GM23338 (cell line): ENCODE results near the gene VPS41.

Experiments used
- CREB1 ChIP-seq: fragments of 250-450 bp; sonication (Bioruptor Pico); IDR thresholded peaks from 2 replicates; pipeline ENCODE4 v1.5.0; 2020; ENCODE audit warnings: low read depth, mild to moderate bottlenecking, moderate library complexity
- EZH2 ChIP-seq: fragments of 200-600 bp; sonication (generic); IDR thresholded peaks from one replicate; pipeline ENCODE4 v1.8.0; 2017; ENCODE audit warnings: antibody characterized with exemption, mild to moderate bottlenecking, low read depth; ENCODE audit not compliant: unreplicated experiment
- EZH2phosphoT487 ChIP-seq: fragments of 200-600 bp; sonication (generic); IDR thresholded peaks from one replicate; pipeline ENCODE4 v1.8.1; 2018; ENCODE audit warnings: antibody characterized with exemption; ENCODE audit not compliant: unreplicated experiment
- JUNB ChIP-seq: IDR thresholded peaks from one replicate; pipeline ENCODE4 v1.6.1; 2016; ENCODE audit warnings: antibody characterized with exemption; ENCODE audit not compliant: unreplicated experiment
- POLR2AphosphoS5 ChIP-seq: IDR thresholded peaks from 2 replicates; pipeline ENCODE4 v1.6.1; 2016; ENCODE audit warnings: antibody characterized with exemption, low read depth
- TF ChIP-seq, protein P1 (sequence below), 2 experiments: fragments of 200-600 bp in 1 of 2; sonication (generic) in 1 of 2; conservative IDR thresholded peaks; 2 replicates each; pipeline versions ENCODE4 v1.5.1 to v1.6.1; 2016 to 2017; ENCODE audit warnings: antibody characterized with exemption in 2 of 2, low read depth in 2 of 2, mild to moderate bottlenecking in 2 of 2, moderate library complexity in 1 of 2

DNA sequence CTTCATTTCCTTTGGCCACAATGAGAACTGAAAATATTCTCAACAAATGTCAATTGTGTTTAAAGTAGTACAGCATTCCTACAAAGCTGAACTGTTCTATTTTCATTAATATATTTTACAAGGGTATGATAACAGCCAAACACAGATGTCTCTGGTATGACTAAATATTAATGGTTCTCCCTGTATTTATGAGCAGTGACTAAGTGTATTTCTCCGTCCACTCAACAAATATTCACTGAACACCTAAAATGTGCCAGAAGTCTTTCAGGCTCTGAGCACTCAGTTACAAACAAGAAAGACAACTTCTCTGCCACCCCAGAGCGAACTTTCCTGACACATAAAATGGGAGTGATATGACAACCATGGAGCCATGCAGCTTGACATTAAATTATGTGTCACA lies 135.6 kb downstream of the VPS41 start:
- no peak for TF ChIP-seq CREB1
- TF ChIP-seq POLR2AphosphoS5 = no peak
- TF ChIP-seq EZH2phosphoT487 = no peak
- TF ChIP-seq, protein P1, sequence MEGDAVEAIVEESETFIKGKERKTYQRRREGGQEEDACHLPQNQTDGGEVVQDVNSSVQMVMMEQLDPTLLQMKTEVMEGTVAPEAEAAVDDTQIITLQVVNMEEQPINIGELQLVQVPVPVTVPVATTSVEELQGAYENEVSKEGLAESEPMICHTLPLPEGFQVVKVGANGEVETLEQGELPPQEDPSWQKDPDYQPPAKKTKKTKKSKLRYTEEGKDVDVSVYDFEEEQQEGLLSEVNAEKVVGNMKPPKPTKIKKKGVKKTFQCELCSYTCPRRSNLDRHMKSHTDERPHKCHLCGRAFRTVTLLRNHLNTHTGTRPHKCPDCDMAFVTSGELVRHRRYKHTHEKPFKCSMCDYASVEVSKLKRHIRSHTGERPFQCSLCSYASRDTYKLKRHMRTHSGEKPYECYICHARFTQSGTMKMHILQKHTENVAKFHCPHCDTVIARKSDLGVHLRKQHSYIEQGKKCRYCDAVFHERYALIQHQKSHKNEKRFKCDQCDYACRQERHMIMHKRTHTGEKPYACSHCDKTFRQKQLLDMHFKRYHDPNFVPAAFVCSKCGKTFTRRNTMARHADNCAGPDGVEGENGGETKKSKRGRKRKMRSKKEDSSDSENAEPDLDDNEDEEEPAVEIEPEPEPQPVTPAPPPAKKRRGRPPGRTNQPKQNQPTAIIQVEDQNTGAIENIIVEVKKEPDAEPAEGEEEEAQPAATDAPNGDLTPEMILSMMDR (conservative IDR thresholded peaks at IDR 0.05; ENCODE audit: low read depth in 2 of 2) = no peak
- TF ChIP-seq JUNB = no peak
- TF ChIP-seq EZH2 = no peak
